GM23338 (cell line): Measurements from ENCODE around the gene ERN1. TPM values are rescaled to one million over a fixed set of nuclear protein-coding genes. Genes with fewer than 3 reads are reported as not detected.

ENCODE experiments used
- ATAC-seq: fragments of 200-7000 bp; cut with Tn5 transposase; 3 replicates; pipeline ENCODE4 v1.9.1; 2020
- DNase-seq: peaks from one replicate; pipeline ENCODE4 v3.0.0-alpha.2; 2015; ENCODE audit warnings: low spot score
- H2AFZ ChIP-seq: fragments of 200-600 bp; sonication (generic); 2 replicates; pipeline ENCODE4 v1.8.0; 2016; ENCODE audit warnings: antibody characterized with exemption, mild to moderate bottlenecking, moderate library complexity
- H3F3A ChIP-seq: fragments of 200-600 bp; sonication (generic); replicated peaks from 2 replicates; pipeline ENCODE4 v1.8.0; 2017; ENCODE audit warnings: antibody characterized with exemption, mixed run types, low read depth
- H3K27ac ChIP-seq: fragments of 200-600 bp; sonication (generic); 2 replicates; pipeline ENCODE4 v1.6.1; 2016; ENCODE audit warnings: low read depth
- H3K27me3 ChIP-seq: fragments of 200-600 bp; sonication (generic); 2 replicates; pipeline ENCODE4 v1.8.0; 2016; ENCODE audit warnings: mild to moderate bottlenecking, mixed run types, moderate library complexity; ENCODE audit not compliant: insufficient read depth
- H3K36me3 ChIP-seq: fragments of 200-600 bp; sonication (generic); 2 replicates; pipeline ENCODE4 v1.8.0; 2016; ENCODE audit warnings: mild to moderate bottlenecking; ENCODE audit not compliant: insufficient read depth
- H3K4me1 ChIP-seq: fragments of 200-600 bp; sonication (generic); 2 replicates; pipeline ENCODE4 v1.8.0; 2016; ENCODE audit warnings: mild to moderate bottlenecking, moderate library complexity; ENCODE audit not compliant: insufficient read depth
- H3K4me2 ChIP-seq: fragments of 200-600 bp; sonication (generic); 2 replicates; pipeline ENCODE4 v1.7.1; 2017; ENCODE audit warnings: mixed run types
- H3K4me3 ChIP-seq: fragments of 200-600 bp; sonication (generic); 2 replicates; pipeline ENCODE4 v1.6.1; 2016; ENCODE audit warnings: mixed run types
- H3K79me2 ChIP-seq: fragments of 200-600 bp; sonication (generic); replicated peaks from 2 replicates; pipeline ENCODE4 v1.8.0; 2017; ENCODE audit warnings: mild to moderate bottlenecking; ENCODE audit not compliant: insufficient read depth
- H3K9me2 ChIP-seq: fragments of 200-600 bp; sonication (generic); 2 replicates; pipeline ENCODE4 v1.8.0; 2017; ENCODE audit not compliant: insufficient read depth
- H4K20me1 ChIP-seq: fragments of 200-600 bp; sonication (generic); replicated peaks from 2 replicates; pipeline ENCODE4 v1.8.0; 2017; ENCODE audit warnings: mild to moderate bottlenecking; ENCODE audit not compliant: insufficient read depth
- H3K27ac Mint-ChIP-seq: 2 replicates; pipeline ENCODE4 v1.8.0; 2020; ENCODE audit warnings: inconsistent platforms, mild to moderate bottlenecking, moderate library complexity, mixed read lengths
- H3K27me3 Mint-ChIP-seq: 3 replicates; pipeline ENCODE4 v1.8.0; 2022; ENCODE audit warnings: low read depth, mild to moderate bottlenecking, moderate library complexity, mixed read lengths, inconsistent platforms; ENCODE audit not compliant: insufficient read depth, poor library complexity
- H3K36me3 Mint-ChIP-seq: 3 replicates; pipeline ENCODE4 v1.8.0; 2021; ENCODE audit warnings: low read depth, mild to moderate bottlenecking, inconsistent platforms, moderate library complexity, mixed read lengths
- H3K4me1 Mint-ChIP-seq: 3 replicates; pipeline ENCODE4 v1.8.0; 2020; ENCODE audit warnings: mild to moderate bottlenecking, inconsistent platforms, mixed read lengths
- H3K4me3 Mint-ChIP-seq: 3 replicates; pipeline ENCODE4 v1.8.0; 2021; ENCODE audit warnings: moderate library complexity, mild to moderate bottlenecking, inconsistent platforms, mixed read lengths
- H3K9me3 Mint-ChIP-seq: 3 replicates; pipeline ENCODE4 v1.8.0; 2020; ENCODE audit warnings: moderate library complexity, mild to moderate bottlenecking, inconsistent platforms, mixed read lengths
- ETS1 ChIP-seq: IDR thresholded peaks from 2 replicates; pipeline ENCODE4 v1.6.1; 2016; ENCODE audit warnings: antibody characterized with exemption
- EZH2 ChIP-seq: fragments of 200-600 bp; sonication (generic); IDR thresholded peaks from one replicate; pipeline ENCODE4 v1.8.0; 2017; ENCODE audit warnings: antibody characterized with exemption, mild to moderate bottlenecking, low read depth; ENCODE audit not compliant: unreplicated experiment
- EZH2phosphoT487 ChIP-seq: fragments of 200-600 bp; sonication (generic); IDR thresholded peaks from one replicate; pipeline ENCODE4 v1.8.1; 2018; ENCODE audit warnings: antibody characterized with exemption; ENCODE audit not compliant: unreplicated experiment
- POLR2AphosphoS5 ChIP-seq: IDR thresholded peaks from 2 replicates; pipeline ENCODE4 v1.6.1; 2016; ENCODE audit warnings: antibody characterized with exemption, low read depth
- REST ChIP-seq: IDR thresholded peaks from one replicate; pipeline ENCODE4 v1.6.1; 2018; ENCODE audit warnings: antibody characterized with exemption; ENCODE audit not compliant: unreplicated experiment
- STAT1 ChIP-seq: IDR thresholded peaks from one replicate; pipeline ENCODE4 v1.6.1; 2016; ENCODE audit warnings: antibody characterized with exemption; ENCODE audit not compliant: unreplicated experiment
- ZNF114 ChIP-seq: fragments of 250-450 bp; sonication (Bioruptor Pico); IDR thresholded peaks from 2 replicates; pipeline ENCODE4 v1.5.0; 2020; ENCODE audit warnings: mild to moderate bottlenecking, moderate library complexity
- ZNF331 ChIP-seq: fragments of 250-450 bp; sonication (Bioruptor Pico); IDR thresholded peaks from 2 replicates; pipeline ENCODE4 v1.5.0; 2020; ENCODE audit warnings: low read depth, mild to moderate bottlenecking, moderate library complexity
- polyA plus RNA-seq: library from polyadenylated mRNA; unstranded; fragments of >200 nt; fragmentation: Nextera tagmentation; extraction: Ambion mirVana; gene quantifications from 2 replicates; pipeline ENCODE4 v1.2.1, GENCODE V29; 2016
- total RNA-seq: library from RNA; depleted of rRNA; stranded (reverse); fragments of >200 nt; shearing (Covaris generic); gene quantifications from 2 replicates; pipeline ENCODE4 v1.2.3, GENCODE V29; 2014

Gene ERN1
- total and polyA plus RNA-seq, 2 experiments from 2014 or later, result 5.9 to 7.5 TPM

- TF ChIP-seq REST, result no peak
- no peak for TF ChIP-seq ETS1
These were observed 44.9 kb upstream of the ERN1 start (continued) for GRCh38 chr17:64174686-64175456.

GRCh38 chr17:64173646-64174045, 43.7 kb upstream of the ERN1 start:
- Mint-ChIP-seq H3K9me3 (no peaks in the 10 kb centered on the region), H3K27ac (no peak overlapping the region), H3K27me3 (no peaks in the 10 kb centered on the region), H3K36me3 (peaks cover 11% of the 10 kb centered on the region; the same call in 1 of the 3 replicates), H3K4me1 (no peaks in the 10 kb centered on the region), H3K4me3 (no peak overlapping the region)
- no peak for DNase-seq
- Histone ChIP-seq H3K27me3 (no peaks in the 10 kb centered on the region), H3K9me2 (no peaks in the 10 kb centered on the region), H3K4me1 (no peaks in the 10 kb centered on the region), H3K36me3 (peaks cover 11% of the 10 kb centered on the region; the same call in 1 of the 2 replicates), H4K20me1 (no peaks in the 10 kb centered on the region), H3F3A (no peaks in the 10 kb centered on the region), H2AFZ (no peak overlapping the region), H3K27ac (no peak overlapping the region), H3K4me2 (no peak overlapping the region), H3K4me3 (no peak overlapping the region), H3K79me2 (no peaks in the 10 kb centered on the region)
- no peak for ATAC-seq
- no peak for TF ChIP-seq ZNF331 (CRISPR knock-in tag)
- no peak for TF ChIP-seq ETS1
- TF ChIP-seq STAT1, result no peak
- TF ChIP-seq POLR2AphosphoS5, result no peak
- no peak for TF ChIP-seq ZNF114
- TF ChIP-seq EZH2phosphoT487, result no peak
- TF ChIP-seq EZH2, result no peak
